WI38 (cell line): ENCODE measurements around the gene PPDPF.

Experiments used
- H3K4me3 ChIP-seq: 2 replicates; pipeline ENCODE4 v1.5.1; 2011; ENCODE audit warnings: low read depth, mild to moderate bottlenecking, control low read depth, low read length
- TF ChIP-seq, protein P1 (sequence below): IDR thresholded peaks from 2 replicates; pipeline ENCODE4 v1.5.1; 2012; ENCODE audit warnings: low read depth, mild to moderate bottlenecking, control low read depth, low read length

PPDPF gene

GRCh38 chr20:63520504-63520933 is at the start of gene PPDPF:
TSS of gene PPDPF (plus strand) at chr20:63520765. CDS start at chr20:63521309, 544 bp downstream.
- TF ChIP-seq, protein P1, sequence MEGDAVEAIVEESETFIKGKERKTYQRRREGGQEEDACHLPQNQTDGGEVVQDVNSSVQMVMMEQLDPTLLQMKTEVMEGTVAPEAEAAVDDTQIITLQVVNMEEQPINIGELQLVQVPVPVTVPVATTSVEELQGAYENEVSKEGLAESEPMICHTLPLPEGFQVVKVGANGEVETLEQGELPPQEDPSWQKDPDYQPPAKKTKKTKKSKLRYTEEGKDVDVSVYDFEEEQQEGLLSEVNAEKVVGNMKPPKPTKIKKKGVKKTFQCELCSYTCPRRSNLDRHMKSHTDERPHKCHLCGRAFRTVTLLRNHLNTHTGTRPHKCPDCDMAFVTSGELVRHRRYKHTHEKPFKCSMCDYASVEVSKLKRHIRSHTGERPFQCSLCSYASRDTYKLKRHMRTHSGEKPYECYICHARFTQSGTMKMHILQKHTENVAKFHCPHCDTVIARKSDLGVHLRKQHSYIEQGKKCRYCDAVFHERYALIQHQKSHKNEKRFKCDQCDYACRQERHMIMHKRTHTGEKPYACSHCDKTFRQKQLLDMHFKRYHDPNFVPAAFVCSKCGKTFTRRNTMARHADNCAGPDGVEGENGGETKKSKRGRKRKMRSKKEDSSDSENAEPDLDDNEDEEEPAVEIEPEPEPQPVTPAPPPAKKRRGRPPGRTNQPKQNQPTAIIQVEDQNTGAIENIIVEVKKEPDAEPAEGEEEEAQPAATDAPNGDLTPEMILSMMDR = no peak
- H3K4me3 ChIP-seq = peak within 1 kb of the TSS; percentile 89

- H3K4me3 ChIP-seq = no peak overlapping the region
These were observed 49.4 kb upstream of the PPDPF start for GRCh38 chr20:63471002-63471716.

GRCh38 chr20:63471717-63471980 is 48.9 kb upstream of the PPDPF start:
- TF ChIP-seq, protein P1 = no peak
- H3K4me3 ChIP-seq = no peak overlapping the region

More at GRCh38 chr20:63471002-63471716, 49.4 kb upstream of the PPDPF start:
- TF ChIP-seq, protein P1 = no peak

DNA sequence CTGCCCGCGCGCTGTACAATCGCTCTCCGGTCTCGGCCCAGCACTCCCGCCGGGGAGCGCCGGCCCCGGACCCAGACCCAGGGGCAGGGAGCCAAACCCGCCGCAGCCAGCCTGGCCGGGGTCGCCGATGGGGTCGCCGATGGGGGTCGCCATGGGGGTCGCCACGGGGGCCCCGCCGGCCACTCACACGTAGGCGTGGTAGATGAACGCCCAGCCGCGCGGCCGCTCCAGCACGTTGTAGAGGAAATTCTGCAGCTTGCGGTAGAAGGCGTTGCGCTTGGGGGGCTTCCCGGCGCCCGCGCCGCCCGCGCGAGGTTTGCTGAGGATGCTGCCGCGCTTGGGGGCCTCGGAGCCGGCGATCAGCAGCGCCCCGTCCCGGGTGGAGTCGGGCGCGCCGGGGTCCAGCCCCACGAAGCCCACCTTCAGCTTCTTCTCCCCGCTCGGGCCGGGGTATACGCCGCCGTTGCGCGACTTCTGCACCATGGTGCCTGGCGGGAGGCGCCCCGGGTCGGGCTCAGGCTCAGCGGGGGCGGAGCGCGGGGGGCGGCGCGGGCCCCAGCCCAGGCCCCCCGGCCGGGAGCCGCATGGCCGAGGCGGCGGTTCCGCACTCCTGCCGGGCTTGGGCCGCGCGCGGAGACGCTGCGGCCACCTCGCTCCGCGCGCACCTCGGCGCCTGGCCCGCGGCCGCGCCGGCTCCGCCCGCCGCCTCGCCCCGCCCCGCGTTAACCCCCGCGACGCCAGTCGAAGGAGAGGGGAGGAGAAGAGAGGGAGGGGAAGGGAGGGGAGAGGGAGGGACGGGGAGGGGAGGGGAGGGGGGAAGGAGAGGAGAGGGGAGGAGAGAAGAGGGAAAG is 48.4 kb upstream of the PPDPF start, which contains the start of gene KCNQ2:
Gene KCNQ2, minus strand, starts transcription at position 675 of the 851 bp plus-strand sequence. Its CDS starts 192 bp downstream, at position 483.
- TF ChIP-seq, protein P1 = no peak

DNA sequence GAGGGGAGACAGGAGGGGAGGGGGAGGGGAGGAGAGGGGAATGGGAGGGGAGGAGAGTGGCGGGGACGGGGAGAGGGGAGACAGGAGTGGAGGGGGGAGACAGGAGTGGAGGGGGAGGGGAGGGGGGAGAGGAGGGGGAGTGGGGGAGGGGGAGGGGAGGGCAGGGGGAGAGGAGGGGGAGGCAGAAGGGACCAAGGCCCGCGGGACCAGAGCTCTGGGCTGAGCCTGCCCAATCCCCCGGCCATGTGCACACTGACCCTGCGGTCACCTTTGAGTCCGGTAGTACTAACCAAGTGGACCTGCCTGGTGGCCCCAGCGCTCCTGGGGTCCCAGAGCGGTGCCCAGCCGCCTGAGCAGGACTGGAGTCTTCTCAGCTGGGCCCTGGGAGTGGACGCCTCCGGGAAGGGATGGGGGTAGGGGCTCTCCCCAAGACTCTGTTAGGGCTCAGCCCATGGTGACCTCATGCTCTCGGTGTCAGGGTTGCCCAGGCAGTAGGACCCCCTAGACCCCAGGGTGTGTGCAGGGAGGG is 47.6 kb upstream of the PPDPF start:
- TF ChIP-seq, protein P1 = no peak
- H3K4me3 ChIP-seq = no peak overlapping the region

More for the DNA sequence above, 48.4 kb upstream of the PPDPF start, which contains the start of gene KCNQ2:
- H3K4me3 ChIP-seq = no peak within 1 kb of the TSS

- H3K4me3 ChIP-seq = no peak overlapping the region
- TF ChIP-seq, protein P1 = no peak
These were observed 46.8 kb upstream of the PPDPF start for GRCh38 chr20:63473555-63474449.
